ENCODE measurements around the gene PRPF6.

Gene PRPF6

DNA sequence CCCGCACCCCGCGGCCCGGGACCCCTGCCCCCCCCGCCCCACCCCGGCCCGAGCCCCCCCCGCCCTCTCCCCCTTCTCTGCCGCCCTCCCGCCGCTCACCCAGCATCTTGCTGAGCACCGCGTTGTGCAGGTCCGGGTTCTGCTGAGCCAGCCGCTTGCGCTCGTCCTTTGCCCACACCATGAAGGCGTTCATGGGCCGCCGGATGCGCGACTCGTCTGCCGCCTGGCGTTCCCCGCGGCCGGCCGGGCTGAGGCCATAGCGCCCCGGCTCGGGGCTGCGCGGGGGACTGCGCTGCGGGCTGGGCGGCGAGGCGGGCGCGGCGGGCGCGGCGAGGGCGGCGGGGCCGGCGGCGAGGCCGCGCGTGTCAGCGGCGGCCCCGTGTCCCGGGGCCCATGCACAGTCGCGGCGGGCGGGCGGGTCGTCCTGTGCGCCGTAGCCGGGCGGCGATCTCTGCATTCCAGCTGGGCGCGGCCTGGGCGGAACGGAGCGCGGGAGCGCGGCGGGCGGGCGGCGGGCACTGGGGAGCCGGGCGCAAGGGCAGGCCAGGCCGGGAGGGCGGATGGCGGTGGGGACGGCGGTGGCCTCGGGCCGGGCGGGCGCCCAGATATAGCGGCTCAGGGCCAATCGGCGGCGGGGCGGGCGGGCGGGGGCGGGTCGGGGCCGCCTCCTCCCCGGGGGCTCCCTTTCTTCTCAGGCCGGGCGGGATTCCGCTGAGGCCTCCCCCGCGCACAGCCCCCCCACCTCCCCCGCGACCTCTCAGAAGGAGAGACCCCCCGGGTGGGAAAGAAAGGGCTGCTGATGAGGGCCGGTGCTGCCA, 68.3 kb downstream of the PRPF6 start, which contains the start of gene SOX18:
Gene SOX18, minus strand, starts transcription at position 580 of the 818 bp plus-strand sequence. Its CDS starts 123 bp downstream, at position 457.
- peak; percentile 62 for DNase-seq (ENCODE audit: low spot score)

DNA sequence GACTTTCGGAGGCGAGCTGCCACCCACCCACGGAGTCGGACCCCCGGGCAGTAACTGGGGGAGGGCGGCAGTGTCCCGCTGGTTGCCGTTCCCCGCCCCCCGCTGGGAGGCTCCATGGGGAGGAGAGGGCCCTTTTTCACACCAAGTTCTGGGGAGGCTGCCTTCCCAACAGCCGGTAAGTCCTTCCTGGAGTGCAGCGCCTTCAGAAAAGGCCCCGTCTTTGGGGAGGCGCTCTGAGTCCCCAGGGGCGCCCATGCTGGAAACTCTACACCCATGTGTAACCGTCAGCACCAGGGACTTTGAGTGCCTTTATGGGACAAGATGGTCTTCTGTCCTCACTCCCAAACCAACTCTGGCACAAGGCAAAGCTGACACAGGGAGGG, 68.9 kb downstream of the PRPF6 start:
- no peak for DNase-seq (ENCODE audit: low spot score)

DNA sequence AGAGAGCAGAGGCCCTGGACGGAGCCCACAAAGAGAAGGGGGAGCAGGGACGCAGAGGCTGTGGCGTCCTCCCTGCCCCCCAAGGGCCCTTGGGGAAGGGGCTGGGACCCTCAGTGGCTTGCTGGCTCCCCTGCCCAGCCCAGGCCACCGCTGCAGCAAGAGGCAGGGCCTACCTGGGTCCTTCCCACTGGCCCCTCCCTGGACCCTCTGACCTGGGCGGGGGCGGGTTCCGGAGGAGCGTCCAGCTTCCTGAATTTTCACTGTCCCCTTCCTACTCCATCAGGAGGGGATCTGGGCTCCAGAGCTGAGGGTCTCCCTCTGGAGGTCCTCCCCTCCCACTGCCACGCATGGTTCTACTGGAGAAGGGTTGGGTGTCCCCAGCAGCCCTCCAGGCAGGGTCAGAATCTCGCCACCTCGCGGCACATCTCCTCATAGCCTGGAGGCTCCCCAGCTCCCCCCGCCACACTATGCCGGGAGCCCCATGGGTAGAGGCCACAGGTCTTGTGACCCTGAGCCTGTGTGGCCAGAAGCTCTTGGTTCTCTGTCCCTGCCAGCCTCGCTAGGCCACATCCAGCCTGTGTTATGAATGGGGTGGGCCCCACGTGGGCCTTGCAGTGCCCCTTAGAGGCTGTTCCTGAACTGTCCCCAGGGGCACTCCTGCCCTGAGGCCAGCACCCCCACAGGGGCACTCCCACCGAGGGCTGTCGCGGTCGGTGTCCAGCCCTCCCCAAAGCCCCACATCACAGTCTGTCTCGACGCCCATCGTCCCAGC, 69.5 kb downstream of the PRPF6 start:
- no peak for DNase-seq (ENCODE audit: low spot score)

DNA sequence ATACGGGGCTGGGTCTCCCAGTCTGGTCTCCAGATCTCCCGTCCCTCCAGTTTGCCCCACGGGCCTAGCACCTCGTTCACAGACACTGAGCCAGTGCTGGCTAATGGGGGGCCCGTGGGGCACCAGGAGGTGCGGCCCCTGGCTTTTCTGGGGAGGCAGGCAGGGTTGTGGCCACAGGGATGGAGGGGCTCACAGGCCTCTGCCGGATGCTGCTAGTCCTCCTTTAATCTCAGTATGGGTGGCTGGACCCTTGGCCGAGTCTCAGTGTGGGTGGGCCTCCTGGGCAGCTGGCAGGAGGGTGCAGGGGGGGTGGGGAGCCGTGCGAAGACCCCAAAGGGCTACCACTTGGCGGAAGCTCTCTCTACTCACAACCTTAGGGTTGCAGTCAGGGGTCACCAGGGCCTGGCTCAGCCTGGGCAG, 70.1 kb downstream of the PRPF6 start:
- no peak for DNase-seq (ENCODE audit: low spot score)

DNA sequence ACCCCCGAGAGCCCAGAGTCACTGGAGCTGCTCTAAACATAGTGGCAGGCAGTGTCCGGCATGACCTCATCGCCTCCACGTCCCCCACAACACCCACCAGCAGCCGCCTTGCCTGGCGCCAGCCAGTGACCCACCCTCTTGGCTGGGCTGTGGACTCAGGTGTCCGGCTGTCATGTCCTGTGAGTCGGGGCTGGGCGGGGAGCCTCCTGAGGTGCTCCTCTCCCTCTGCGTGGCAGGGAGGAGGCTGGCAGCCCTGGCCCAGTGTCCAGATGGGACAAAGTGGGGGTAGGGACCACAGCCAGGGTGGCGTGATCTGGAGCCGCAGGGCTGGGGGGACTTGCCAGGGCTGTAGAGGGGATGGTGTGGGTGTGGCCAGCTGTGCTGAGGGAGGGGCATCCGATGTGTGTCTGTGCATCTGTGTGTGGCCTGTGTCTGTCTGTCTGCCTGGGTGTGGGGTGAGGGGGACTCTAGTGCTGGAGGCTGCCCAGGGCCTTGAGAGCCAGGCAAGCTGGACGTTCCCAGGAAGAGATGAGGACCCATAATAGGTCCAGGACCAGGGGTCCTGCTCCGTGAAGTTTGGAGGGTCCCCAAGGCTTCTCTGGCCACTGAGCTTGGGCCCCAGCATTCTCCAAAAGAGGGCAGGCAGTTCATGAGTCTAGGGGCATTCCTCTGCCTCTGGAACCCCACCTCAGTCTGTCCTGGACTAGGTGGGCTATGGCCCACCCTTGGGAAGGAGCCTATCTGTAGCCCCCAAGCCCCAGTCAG, 70.8 kb downstream of the PRPF6 start:
- no peak for DNase-seq (ENCODE audit: low spot score)

DNA sequence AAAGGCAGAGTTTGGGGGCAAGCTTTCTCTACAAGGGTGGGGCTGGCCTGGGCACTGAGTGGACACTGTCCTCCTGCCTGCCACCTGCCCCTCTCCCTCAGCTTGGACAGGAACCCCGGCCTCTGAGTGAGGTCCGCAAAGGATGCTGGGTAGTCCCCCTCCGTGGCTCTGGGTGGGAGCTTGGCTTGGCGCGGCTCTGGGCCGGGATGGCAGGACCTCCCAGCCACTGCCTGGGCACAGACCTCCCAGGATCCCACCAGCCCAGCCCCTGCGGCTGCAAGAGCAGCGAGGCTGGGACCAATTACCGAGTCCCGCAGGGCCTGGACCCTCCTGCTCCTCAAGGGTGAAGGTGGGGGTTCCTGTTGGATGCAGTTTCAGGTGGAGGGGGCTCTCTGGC, 71.4 kb downstream of the PRPF6 start:
- DNase-seq (ENCODE audit: low spot score), result no peak

DNA sequence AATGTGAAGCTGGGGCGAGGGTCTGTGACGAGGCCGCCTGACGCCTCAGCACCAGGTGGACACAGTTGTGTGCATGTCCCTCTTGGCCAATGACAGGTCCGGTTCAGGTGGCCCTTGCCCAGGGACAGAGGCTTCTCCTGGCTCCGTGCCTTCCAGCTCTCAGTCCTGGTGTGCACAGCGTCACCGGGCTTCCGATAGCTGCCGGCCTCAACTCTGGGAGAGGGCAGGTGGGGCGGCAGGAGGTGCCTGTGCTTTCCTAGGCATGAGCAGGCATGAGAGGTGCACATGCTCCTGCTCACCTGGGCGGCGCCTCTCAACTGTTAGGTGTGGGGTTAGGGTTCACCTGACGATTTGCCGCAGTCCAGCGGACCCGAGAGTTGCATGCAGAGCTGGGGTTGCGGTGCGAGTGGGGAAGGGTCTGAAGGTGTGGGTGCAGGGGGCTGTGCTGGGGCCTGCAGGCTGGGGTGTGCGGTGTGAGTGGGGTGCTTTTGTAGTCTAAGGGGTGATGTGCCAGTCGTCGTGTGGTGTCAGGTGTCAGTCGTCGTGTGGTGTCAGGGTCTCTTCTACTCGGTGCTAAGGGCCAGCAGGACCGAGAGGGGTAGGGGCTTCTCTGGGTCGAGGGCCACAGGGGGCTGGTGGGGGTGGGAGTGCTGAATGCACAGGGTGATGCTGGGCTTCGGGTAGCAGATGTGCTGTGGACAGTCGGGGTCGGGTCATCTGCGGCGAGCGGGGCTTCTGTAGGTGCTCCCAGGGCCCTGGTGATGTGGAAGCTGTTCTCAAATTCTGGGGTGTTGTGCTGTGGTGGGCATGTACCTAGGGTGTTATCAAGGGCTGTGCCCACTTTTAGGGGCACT, 72.3 kb downstream of the PRPF6 start:
- DNase-seq (ENCODE audit: low spot score), result no peak

DNA sequence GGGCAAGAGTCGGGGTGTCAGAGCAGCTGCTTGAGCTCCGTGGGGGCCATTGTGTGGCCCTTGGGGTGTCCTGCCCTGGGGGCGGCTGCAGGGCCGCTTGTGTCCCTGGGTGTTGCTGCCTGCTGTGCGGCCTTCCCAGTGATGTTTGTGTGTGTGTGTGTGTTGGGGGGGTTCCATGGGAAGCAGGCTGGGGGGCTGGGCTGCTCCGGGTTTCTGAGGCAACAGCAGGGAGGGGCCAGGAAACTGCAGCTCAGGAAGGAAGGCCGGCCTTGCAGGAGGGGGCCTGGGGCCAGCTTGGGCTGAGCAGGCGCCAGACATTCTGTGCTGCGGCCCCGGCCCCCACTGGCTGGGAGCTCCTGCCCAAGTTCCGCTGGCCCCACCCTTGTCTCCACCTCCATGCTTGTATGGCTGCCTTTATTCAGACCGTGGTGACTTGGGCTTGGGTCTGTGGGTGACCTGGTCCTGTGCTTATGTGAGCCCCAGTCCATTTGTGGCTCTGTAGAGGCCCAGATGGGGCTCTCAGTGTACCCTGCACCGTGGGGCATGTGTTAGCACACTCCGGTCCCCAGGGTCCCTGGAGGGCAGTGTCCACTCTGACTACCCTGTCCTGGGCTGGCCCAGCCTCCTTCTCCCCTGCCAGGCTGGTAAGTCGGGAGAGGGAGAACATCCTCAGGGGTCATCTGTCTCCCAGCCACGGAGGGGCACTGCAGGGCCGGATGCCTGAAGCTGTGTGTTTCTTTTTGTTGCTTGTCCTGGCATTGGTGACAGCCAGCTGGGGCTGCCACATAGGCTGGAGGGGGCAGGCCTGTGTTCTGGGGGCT, 73.1 kb downstream of the PRPF6 start:
- peak; percentile 85 for DNase-seq (ENCODE audit: low spot score)

DNA sequence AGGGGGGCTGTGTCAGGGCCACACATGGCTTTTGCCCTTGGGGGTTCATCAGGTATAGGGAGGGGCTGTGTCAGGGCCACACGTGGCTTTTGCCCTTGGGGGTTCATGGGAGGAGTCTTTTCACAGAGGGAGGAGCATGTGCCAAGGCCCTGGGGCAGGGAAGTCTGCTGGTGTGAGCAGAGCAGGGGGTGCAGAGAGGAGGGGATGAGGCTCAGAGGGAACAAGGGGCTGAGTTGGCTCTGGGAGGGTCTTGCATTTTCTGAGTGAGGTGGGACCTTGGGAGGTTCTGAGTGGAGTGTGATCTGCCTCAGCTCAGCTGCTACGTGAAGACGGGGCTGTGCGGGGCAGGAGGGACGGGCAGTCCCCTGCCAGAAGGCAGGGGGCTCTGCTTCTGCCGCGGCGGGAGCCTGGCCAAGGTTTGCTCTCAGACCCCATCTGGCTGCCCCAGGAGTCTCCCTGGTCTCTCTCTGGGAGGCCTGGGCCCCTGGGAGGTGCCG, 74.5 kb downstream of the PRPF6 start:
- DNase-seq (ENCODE audit: low spot score), result no peak

DNA sequence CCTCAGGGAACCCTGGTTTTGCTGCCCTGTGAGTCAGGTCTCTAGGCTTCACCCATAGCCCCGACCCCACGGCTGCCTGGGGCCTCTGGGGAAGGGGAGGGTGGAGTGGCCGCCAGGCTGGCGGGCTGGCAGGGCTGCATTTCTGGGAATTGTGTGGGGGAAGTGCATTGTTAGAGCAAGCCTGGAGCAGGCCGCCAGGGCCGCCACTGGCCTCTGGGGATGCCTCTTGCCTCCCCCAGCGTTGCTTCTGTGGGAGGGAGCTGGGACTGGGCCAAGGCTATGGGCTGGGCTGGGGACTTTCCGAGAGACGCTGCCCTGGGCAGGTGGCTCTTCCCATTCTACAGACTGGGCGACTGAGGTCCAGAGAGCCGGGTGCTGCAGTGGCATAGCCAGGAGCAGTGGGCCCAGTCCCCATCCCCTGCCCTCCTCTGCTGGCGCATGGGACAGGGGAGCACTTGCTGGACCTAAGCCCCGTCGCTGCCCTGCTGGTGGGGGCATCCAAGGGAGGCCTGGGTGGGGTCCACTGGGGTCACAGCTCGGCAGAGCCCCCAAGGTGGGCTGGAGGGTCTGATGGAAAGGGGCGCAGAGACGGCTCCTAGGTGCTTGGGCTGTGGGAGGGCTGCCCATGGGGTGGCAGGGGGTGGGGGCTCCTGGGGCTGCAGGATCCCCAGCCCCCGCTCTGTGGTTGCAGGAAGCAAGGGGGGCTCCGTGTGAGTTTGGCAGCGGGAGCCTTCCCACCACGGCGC, 75.1 kb downstream of the PRPF6 start:
- peak; percentile 65 for DNase-seq (ENCODE audit: low spot score)

DNA sequence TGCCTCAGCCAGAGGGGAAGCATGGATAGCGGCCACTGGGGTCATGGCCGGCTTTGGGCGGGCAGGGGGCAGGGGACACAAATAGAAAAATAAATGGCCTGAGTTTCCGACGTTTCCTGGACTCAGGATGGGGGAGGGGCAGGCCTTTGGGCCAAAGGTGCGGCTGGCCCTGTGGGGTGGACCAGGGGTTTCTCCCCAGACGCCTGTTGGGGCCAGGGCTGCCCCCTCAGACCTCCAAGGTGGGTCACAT, 75.6 kb downstream of the PRPF6 start:
- no peak for DNase-seq (ENCODE audit: low spot score)

DNA sequence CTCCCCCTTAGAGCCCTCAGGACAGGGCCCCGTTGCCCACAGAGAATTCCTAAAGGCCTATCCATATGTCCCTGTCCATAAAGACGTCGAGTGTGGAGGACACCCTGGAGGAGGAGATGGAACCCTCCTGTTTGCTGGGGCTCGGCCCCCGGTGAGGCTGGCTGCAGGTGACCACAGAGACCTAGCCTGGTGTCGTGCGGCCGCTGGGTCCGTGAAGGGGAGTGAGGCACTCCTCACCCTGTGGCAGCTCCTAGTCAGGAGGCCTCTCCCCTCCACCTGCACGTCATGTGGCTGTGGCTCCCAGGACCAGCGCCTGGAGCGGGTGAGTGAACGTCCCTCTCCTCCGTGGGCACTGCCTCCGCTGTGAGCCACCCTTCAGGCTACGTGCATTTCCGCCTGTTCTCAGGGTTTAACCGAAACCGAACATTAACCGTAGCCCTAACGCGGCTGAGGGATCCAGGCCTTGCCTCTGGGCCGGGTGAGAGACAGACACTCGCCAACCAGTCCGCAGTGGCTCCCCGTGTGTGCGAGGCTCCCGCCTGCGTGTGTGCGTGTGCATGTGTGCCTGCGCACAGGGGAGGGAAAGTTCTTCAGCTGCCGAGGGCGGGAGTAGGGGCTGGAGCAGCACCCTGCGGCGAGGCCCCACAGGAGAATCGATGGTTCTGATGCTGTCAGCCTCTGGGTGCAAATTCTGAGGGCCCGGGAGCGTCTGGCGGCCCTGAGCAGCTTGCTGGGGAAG, 76.1 kb downstream of the PRPF6 start:
- no peak for DNase-seq (ENCODE audit: low spot score)

DNA sequence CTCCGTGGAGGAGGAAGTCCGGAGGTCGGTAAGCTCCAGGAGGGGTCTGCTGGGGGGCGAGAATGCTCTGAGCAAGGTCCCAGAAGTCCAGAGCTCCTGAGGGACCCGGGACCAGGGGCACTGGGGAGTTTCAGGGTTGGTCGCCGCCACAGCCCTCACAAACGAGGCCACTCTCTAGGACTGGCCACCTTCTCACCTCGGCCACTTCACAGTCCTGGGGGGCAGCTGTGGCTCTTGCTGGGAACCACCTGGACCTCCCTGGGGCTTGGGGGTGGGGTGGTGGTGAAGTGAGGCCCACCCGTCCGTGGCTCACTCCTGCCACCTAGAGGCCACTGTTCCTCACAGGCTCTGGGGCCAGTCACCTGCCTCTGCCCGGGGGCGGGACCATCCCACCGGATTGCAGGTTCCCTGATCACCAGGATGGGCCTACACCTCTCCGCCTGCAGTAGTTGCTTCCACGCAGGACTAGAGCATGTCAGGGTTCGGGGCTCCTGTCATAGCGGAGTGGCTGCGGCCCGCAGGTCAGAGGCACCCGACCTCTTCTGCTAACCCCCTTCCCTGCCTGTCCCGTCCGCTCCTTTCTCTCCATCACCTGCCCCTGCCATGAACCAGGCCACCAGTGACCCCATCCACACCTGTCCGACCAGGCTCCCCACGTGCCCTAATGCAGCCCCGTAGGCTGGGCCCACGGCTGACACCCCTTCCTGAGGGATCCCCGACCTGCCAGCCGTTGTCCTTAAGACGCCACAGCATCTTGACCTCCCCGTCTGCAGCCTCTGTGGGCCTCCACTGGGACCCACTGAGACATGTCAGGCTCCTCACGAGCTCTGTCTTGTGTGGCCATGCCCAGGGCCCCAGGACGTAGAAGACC, 76.9 kb downstream of the PRPF6 start:
- DNase-seq (ENCODE audit: low spot score), result peak; percentile 99

DNA sequence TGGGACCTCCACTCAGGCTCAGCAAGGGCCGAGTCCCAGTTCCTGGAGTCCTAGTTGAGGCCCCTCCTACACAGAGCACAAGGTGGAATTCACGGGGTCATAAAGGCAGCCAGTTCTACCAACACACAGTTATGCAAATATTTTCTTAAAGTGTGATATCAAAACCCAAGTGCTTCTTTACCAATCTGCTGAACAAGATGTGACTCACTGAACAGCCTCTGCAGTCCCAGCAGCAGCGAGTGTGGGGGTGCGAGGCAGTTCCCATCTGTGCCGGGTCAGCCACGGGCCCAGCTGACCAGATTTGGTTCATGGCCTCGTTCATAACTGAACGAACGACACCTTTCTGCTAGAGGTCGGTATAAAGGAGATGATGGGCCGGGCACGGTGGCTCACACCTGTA, 77.6 kb downstream of the PRPF6 start:
- no peak for DNase-seq (ENCODE audit: low spot score)

DNA sequence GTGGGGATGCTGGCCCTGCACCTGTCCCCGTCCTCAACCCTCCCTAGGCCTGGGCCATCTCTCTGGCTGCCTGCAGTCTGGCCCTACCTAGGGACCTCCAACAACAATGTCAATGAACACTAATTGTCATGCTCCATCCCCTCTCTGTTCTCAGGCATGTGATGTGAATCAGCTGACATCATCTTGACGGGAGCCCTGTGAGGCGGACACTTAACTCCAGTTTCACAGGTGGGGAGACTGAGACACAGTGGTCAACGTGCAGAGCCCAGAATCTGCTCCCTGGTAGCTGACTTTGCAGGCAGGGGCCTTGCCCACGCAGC, 81.3 kb downstream of the PRPF6 start:
- no peak for DNase-seq (ENCODE audit: low spot score)

DNA sequence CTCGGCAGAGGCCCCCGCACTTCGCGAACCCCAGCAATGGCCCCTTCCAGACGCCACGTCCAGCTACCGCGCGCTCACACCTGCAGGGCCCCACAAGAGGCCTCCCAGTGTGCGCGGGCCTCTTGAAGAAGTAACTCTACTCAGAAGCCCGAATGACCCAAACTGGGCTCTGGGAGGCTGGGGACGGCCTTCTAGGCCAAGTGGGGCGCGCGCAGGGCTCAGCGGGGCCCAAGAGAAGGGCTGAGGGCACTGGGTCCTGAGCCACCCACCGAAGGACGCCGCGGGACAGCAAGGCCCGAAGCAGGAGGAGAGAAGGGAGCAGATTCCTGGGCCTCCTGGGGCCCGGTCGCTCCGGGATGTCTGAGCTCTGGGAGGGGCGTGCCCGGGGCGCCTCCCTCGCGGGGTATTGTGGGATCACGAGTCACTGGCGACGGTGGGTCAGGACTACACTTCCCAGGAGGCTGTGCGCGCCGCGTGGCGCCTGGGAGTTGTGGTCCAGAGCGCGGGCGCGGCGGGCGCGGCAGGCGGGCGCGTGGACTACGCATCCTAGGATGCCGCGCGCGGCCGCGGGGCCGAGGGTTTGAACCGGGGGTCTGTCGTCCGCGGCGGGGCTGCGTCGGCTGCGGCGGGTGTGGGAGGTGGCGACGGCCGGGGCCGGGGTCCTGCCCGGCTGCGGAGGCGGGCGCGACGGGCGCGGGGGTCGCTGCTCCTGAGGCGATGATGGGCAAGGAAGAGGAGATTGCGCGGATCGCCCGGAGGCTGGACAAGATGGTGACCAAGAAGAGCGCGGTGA, 81.9 kb downstream of the PRPF6 start, which contains the start of gene TCEA2:
Gene TCEA2, plus strand, starts transcription at position 603 of the 793 bp plus-strand sequence. Its CDS starts 115 bp downstream, at position 718.
- peak; percentile 99 for DNase-seq (ENCODE audit: low spot score)

DNA sequence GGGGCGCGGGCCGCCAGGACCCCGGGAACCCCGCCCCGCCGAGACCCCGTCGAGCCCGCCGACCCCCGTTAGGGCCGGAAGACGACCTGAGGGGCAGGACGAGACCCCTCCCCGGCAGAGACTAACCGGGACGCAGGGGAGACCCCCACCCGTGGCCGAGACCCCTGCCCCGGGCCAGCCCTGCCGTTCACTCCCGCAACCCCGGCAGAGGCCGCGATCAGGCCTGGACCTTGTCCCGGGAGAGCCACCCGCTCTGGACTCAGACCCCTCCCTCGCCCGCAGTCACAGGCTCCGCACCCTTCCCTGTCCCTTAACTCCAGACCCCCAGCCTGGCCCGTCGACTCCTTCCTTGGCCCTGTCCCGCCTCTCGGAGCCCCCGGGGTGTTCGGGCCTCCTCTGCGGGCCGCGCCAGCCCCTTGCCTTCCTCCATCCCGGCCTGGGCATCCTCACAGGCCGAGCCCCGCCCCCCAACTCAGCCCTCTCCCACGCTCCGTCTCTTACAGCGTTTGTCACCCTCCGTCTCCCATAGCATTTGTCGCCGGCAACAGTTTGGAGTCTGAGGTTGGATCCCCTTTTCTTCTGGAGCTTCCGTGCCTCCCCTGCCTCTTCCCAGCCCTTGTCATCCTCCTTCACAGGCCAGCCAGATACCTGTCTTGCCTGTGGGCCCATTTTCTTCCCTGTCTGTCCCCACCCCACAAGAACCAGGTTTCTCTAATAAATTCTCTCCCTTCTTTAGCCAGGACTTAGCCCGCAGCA, 82.6 kb downstream of the PRPF6 start:
- peak; percentile 60 for DNase-seq (ENCODE audit: low spot score)
